ENCODE data around the gene IDE. TPM values are rescaled to one million over a fixed set of nuclear protein-coding genes. Genes with fewer than 3 reads are reported as not detected.
"Not testable (repeated sequence)": the region's sequence is repeated elsewhere in the genome, so short reads cannot be mapped to it uniquely, and the experiment has no call there.

IDE gene
- polyA plus RNA-seq, 1 donor from 2014 or later = 11.7 TPM

DNA sequence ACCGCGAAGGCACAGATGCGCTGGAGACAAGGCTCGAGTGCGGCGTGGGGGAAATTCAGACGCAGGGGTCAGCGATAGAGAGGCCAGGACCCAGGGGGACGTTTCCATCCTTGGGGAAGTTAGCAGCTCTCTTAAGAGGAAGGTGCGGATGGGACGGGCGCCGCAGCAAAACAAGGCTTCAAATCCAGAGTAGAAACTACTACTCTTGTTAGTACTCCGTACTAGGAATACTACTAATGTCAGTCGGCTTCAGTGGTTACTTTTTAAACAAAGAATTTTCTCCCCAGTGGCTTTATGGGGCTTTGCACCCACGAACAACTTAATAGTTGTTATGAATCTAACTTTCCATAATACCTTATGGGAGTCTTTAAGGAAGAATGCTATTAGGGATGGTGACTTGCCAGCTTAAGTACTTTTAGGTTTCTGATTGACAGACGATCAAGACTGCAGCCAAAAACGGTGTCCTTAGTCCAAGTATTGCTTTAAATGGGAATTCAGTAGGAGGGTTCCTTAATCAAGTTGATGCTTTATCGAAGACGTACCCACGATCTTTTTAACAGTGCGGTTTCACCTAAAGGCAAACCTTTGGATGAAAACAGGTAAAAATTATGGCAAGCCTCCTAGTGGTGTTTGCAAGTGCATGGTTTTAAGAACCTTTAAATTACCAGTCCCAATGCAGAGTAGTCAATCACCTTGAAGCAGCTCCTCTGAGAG is 812 bp upstream of the IDE start:
- Mint-ChIP-seq H3K36me3 (no peaks in the 10 kb centered on the region), H3K9me3 (no peaks in the 10 kb centered on the region), H3K27ac (peak overlapping the region; percentile 87 to 96 (median 95)), H3K4me3 (peak overlapping the region; percentile 88 to 98 (median 96)), H3K27me3 (no peaks in the 10 kb centered on the region), H3K4me1 (peaks cover 21 to 30% (median 27%) of the 10 kb centered on the region in 3 donors)

DNA sequence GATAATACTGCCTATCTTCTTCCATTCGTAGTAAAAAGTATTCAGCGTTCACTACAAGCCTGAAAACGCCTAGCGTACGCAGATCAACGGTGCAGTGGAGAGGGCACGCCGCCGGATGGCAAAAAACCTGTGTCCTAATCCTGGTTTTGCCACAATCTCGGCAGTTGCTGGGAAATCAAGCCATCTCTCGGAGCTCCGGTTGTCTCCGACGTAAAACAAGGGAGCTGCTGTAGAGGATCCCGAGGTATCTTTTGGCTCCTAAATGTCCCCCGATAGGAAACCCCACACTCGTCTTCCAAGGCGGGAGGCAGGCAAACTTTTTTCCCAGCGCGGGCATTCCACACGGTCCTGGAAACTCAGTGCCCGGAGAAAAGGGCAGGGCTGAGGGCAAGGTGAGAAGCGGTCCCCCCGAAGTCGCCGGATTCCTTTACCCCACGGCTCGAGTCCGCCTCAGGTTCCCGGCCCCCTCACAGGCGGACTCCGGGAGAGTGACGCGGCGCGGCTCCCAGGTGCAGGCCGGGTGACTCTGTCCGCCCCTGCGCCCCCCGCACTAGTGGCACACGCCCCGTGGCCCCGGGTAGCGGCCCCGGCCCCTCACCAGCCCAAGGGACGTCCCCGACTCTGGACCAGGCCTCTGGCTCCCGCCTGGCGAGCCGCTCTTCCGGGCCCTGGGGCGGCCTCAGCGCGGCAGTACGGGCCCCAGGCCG is 649 bp downstream of the IDE start:
- H3K4me3 Mint-ChIP-seq = peak overlapping the region; percentile 88 to 98 (median 96)
- H3K27me3 Mint-ChIP-seq = no peaks in the 10 kb centered on the region
- peak overlapping the region; percentile 12 to 68 (median 63) for H3K27ac Mint-ChIP-seq
- H3K36me3 Mint-ChIP-seq = no peaks in the 10 kb centered on the region
- peaks cover 21 to 35% (median 32%) of the 10 kb centered on the region in 3 donors for H3K4me1 Mint-ChIP-seq
- no peaks in the 10 kb centered on the region for H3K9me3 Mint-ChIP-seq

DNA sequence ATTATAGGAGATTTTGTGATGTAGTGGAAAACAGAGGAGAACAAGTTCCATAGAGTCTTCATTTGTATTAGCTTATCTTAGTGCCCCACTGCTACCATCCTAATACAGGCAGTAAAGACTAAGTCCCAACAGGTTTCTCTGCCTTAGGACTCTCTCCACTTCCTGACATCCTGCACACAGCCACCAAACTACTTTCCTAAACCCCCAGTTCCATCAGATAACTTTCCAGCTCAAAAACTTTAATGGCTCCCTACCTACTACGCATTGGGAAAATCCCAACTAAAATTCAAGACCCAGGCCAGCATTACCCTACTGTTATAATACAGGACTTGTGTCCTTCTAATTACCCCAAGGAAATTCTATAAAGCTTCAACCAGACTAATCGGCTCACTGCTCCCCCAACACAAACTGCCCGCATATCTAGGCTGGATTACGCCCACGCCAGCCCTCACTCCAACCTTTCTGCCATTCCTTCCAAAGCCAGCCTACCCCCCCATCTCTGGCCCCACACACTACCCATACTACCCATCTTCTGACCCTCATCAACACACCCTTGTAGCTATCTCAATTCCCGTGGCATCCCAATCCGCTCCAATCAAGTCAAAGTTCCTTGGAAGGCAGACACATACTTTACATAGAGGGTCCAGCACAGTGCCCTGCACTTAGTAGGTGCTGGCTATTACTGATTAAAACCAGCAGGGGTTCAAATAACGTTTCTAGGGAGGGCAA is 1.4 kb downstream of the IDE start:
- no peaks in the 10 kb centered on the region for H3K36me3 Mint-ChIP-seq
- peak overlapping the region; percentile 88 to 98 (median 96) for H3K4me3 Mint-ChIP-seq
- H3K27me3 Mint-ChIP-seq = no peaks in the 10 kb centered on the region
- H3K27ac Mint-ChIP-seq = peak overlapping the region; percentile 12 to 68 (median 63)
- no peaks in the 10 kb centered on the region for H3K9me3 Mint-ChIP-seq
- peaks cover 26 to 41% (median 37%) of the 10 kb centered on the region in 3 donors for H3K4me1 Mint-ChIP-seq

DNA sequence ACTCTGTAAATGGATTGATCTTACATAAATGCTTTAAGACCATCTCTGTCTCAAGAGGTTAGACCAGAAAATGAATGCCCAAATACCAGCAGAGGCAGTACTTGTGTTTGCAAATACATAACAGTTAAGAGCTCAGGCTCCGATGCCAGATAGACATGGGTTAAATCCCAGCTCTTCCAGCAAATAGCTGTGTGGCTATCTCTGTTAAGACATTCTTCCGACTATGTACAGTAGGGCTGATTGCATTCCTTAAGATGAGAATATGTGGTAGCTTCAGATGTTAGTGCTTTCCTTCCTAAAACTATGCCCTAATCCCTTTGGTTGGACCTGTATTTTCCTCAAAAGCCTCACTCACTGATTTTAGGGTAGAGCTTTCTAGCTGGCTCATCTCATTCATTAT is 2.2 kb downstream of the IDE start:
- Mint-ChIP-seq H3K27me3 (no peaks in the 10 kb centered on the region), H3K36me3 (peaks cover 2% of the 10 kb centered on the region), H3K9me3 (no peaks in the 10 kb centered on the region), H3K27ac (peak overlapping the region; percentile 4 to 89 (median 12)), H3K4me1 (peaks cover 29 to 46% (median 38%) of the 10 kb centered on the region in 3 donors), H3K4me3 (peak overlapping the region in 1 of 4 donors; percentile 96)

DNA sequence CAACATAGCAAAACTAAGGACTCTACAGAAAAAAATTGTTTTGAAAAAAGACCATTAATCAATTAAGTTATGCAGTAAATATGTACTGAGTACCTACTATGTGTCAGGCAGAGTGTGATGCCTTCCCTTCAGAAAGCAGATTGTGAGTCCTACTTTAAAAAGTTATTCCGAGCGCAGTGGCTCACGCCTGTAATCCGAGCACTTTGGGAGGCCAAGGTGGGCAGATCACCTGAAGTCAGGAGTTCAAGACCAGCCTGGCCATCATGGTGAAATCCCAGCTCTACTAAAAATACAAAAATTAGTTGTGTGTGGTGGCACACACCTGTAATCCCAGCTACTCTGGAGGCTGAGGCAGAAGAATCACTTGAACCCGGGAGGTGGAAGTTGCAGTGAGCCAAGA is 4.2 kb downstream of the IDE start:
- not testable (repeated sequence) for H3K36me3 Mint-ChIP-seq, H3K9me3 Mint-ChIP-seq, H3K27ac Mint-ChIP-seq, H3K27me3 Mint-ChIP-seq
- H3K4me3 Mint-ChIP-seq = peak overlapping the region in 1 of 4 donors; percentile 19
- peaks cover 27 to 43% (median 35%) of the 10 kb centered on the region in 3 donors for H3K4me1 Mint-ChIP-seq

DNA sequence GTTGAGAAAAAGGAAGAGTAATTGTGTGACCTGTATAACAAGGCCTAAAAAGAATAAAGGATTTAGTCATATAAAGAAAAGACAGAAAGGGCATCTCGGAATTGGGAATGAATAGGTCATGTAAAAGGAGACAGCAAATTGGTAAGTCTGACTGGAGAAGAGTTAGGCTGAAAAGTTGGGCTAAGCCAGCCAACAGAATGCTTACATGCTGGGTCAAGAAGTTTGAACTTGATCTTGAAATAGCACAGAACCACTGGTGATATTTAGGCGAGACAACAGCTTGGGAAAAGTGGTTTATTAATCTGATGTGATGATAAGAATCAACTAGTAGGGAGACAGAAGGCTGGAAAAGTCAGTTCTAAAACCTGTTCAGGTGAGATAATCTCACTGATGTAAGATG is 4.8 kb downstream of the IDE start:
- Mint-ChIP-seq H3K27ac (no peak overlapping the region), H3K4me1 (peaks cover 27 to 43% (median 33%) of the 10 kb centered on the region in 3 donors), H3K9me3 (no peaks in the 10 kb centered on the region), H3K27me3 (no peaks in the 10 kb centered on the region), H3K36me3 (peaks cover 10% of the 10 kb centered on the region), H3K4me3 (peak overlapping the region in 1 of 4 donors; percentile 19)

DNA sequence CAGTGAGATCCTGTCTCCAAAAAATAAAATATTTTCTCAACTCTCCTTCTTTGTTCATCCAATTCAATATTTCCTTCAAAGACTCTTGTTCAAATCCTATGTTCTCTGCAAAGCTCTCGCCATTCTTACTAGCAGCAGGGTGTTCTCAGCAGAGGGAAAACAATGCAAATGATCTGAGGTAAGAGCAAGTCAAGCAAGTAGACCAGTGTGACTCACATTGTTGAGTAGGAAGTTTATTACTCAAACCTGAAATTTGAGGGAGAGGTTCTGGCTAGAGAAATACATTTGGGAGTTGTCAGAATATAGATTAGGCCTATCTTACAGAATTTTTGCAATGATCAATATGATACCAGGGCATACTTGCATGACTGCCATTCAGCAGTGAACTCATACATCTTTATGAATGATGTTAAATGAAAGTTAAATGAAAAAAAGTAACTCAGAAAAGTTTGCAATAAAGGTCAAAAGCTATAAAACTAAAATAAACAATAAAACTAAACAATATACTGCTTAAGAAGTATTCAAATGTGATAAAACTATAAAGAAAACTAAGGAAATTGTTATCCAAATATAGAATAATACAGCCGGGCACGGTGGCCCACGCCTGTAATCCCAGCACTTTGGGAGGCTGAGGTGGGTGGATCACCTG is 5.8 kb downstream of the IDE start:
- Mint-ChIP-seq H3K27ac (no peak overlapping the region), H3K36me3 (peaks cover 14% of the 10 kb centered on the region), H3K4me1 (peaks cover 30 to 45% (median 36%) of the 10 kb centered on the region in 3 donors), H3K27me3 (no peaks in the 10 kb centered on the region), H3K4me3 (peak overlapping the region in 2 of 4 donors; percentile 5), H3K9me3 (no peaks in the 10 kb centered on the region)

DNA sequence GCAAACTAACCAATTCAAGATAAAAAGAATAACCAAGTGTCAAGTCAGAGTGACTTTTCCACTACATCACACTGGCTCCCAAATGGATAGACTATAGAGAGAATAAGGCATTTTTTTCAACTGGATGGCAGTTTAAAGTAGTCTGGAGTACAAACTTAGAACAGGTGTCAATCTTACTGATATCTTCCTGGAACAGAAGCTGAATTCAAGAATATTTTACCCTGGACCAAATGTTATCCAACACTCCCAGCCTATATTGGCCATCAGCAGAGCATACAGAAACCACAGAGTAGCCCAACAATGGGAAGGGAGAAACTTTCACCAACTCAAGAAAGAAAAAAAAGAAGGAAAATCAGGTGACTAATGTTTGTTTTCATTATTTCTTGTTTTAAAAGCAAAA is 11.5 kb downstream of the IDE start:
- H3K36me3 Mint-ChIP-seq = peaks cover 31% of the 10 kb centered on the region
- no peaks in the 10 kb centered on the region for H3K27me3 Mint-ChIP-seq
- H3K4me1 Mint-ChIP-seq = peaks cover 11 to 21% (median 13%) of the 10 kb centered on the region in 3 donors
- H3K9me3 Mint-ChIP-seq = peaks cover 0 to 2% (median 0%) of the 10 kb centered on the region in 3 donors
- no peak overlapping the region for H3K4me3 Mint-ChIP-seq
- peak overlapping the region in 2 of 3 donors; percentile 13 to 39 for H3K27ac Mint-ChIP-seq

DNA sequence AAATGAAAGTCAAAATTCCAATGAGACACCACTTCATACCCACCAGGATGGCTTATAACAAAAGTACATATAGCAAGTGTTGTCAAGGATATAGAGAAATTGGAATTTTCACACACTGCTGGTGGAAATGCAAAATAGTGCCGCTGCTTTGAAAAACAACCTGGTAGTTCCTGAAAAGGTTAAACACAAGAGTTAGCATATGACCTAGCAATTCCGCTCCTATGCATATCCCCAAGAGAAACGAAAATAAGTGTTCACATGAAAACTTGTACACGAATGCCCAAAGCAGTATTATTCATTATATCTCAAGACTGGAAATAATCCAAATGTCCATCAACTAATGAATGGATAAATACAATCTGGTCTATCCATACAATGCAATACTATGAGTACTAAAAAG is 14.8 kb downstream of the IDE start:
- H3K4me3 Mint-ChIP-seq = no peak overlapping the region
- H3K27ac Mint-ChIP-seq = peak overlapping the region in 1 of 3 donors; percentile 19
- H3K4me1 Mint-ChIP-seq = peaks cover 3 to 17% (median 6%) of the 10 kb centered on the region in 3 donors
- H3K27me3 Mint-ChIP-seq = no peaks in the 10 kb centered on the region
- H3K36me3 Mint-ChIP-seq = peaks cover 28% of the 10 kb centered on the region
- peaks cover 1 to 2% (median 2%) of the 10 kb centered on the region in 3 donors for H3K9me3 Mint-ChIP-seq

DNA sequence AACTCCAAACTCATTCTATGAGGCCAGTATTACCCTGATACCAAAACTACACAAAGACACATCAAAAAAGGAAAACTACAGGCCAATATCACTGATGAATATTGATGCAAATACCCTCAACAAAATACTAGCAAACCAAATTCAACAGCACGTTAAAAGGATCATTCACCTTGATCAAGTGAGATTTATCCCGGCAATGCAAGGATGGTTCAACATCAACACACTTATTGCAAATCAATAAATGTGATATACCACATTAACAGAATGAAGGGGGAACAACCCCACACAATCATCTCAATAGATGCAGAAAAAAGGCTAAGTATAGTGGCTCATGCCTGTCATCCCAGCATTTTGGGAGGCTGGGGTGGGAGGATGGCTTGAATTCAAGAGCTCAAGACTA is 19.9 kb downstream of the IDE start:
- Mint-ChIP-seq H3K9me3 (peaks cover 0 to 10% (median 6%) of the 10 kb centered on the region in 3 donors), H3K27ac (no peak overlapping the region), H3K36me3 (peaks cover 25% of the 10 kb centered on the region), H3K4me1 (peaks cover 8 to 20% (median 9%) of the 10 kb centered on the region in 3 donors), H3K27me3 (no peaks in the 10 kb centered on the region), H3K4me3 (no peak overlapping the region)

DNA sequence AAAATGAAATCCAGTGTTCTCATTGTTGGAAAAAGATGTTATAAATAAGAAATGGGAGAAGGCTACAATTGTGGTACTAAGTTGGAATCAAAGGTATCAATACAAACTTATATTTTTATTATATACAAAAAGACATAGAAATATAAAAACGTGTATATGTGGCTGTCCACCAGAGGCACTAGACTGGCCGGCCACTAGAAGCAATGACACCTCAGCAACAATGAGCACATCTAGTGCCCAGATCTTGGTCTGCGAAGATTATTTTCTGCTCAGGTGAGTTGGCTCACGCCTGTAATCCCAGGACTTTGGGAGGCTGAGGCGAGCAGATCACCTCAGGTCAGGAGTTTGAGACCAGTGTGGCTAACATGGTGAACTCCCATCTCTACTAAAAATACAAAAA is 21.6 kb downstream of the IDE start:
- Mint-ChIP-seq H3K27me3 (no peaks in the 10 kb centered on the region), H3K9me3 (peaks cover 0 to 10% (median 6%) of the 10 kb centered on the region in 3 donors), H3K4me1 (peaks cover 8 to 20% (median 9%) of the 10 kb centered on the region in 3 donors), H3K27ac (no peak overlapping the region), H3K36me3 (peaks cover 22% of the 10 kb centered on the region), H3K4me3 (no peak overlapping the region)

DNA sequence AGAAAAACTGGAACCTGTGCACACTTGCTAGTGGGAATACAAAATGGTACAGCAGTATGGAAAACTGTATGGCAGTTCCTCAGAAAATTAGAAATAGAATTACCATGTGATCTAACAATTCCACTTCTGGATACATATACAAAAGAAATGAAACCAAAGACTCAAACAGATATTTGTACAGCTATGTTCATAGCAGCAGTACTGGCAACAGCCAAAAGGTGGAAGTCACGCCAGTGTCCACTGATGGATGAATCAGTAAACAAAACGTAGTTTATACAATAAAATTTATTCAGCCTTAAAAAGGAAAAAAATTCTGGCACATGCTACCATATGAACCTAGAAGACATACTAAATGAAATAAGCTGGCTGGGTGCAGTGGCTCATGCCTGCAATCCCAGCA is 23.0 kb downstream of the IDE start:
- H3K4me3 Mint-ChIP-seq = peak overlapping the region in 1 of 4 donors; percentile 71
- peaks cover 0 to 10% (median 6%) of the 10 kb centered on the region in 3 donors for H3K9me3 Mint-ChIP-seq
- no peaks in the 10 kb centered on the region for H3K27me3 Mint-ChIP-seq
- H3K36me3 Mint-ChIP-seq = peaks cover 22% of the 10 kb centered on the region
- peaks cover 8 to 23% (median 11%) of the 10 kb centered on the region in 3 donors for H3K4me1 Mint-ChIP-seq
- no peak overlapping the region for H3K27ac Mint-ChIP-seq

DNA sequence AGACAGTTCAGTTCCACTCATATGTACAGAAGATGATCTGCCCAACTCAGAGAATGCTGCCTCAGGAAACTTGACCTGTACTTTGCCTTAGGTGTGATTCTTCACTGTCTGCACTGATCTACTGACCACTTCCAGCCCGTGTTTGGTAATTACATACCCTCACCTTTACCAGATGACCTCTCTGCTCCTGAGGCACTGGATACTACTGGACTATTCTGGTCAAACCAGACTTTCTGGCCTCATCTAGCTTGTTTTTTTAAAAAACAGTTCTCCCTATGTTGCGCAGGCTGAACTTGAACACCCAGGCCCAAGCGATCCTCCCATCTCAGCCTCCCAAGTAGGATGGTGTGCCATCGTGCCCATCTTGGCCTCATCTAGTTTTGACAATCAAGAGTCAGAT is 26.2 kb downstream of the IDE start:
- H3K27me3 Mint-ChIP-seq = no peaks in the 10 kb centered on the region
- peaks cover 3% of the 10 kb centered on the region for H3K36me3 Mint-ChIP-seq
- peaks cover 0 to under 1% (median 0%) of the 10 kb centered on the region in 3 donors for H3K9me3 Mint-ChIP-seq
- H3K4me3 Mint-ChIP-seq = no peak overlapping the region
- no peak overlapping the region for H3K27ac Mint-ChIP-seq
- peaks cover 13 to 38% (median 22%) of the 10 kb centered on the region in 3 donors for H3K4me1 Mint-ChIP-seq

DNA sequence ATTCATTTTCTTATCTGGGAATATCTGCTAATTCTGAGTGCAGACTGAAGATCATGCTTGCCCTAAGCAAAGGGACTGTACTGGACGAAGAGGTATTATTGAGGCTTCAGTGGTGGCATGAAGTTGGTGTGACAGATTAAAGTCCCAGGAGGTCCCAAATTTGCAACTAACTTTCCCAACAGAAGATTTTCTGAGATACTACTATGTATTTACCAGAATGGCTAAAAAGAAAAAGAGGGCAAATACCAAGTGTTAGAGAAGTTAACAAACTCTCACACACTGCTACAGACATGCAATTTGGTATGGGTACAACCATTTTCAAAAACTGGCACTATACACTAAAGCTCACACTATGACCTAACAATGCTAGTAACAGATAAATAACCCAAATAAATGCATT is 28.3 kb downstream of the IDE start:
- H3K36me3 Mint-ChIP-seq = no peaks in the 10 kb centered on the region
- no peak overlapping the region for H3K4me3 Mint-ChIP-seq
- no peaks in the 10 kb centered on the region for H3K27me3 Mint-ChIP-seq
- peak overlapping the region in 1 of 3 donors; percentile 25 for H3K27ac Mint-ChIP-seq
- H3K9me3 Mint-ChIP-seq = no peaks in the 10 kb centered on the region
- H3K4me1 Mint-ChIP-seq = peaks cover 13 to 32% (median 24%) of the 10 kb centered on the region in 3 donors

Measured in IgD-negative memory B cell (primary cell).